Osteocyte (in vitro differentiated cells): ENCODE measurements around the gene CXXC5. TPM values are rescaled to one million over a fixed set of nuclear protein-coding genes. Genes with fewer than 3 reads are reported as not detected.
A peak's percentile ranks its signal among the peaks of the same experiment; 100 is the strongest.

Source experiments
- DNase-seq: peaks from one replicate; pipeline ENCODE4 v3.0.0; 2021; ENCODE audit warnings: mixed read lengths; ENCODE audit not compliant: unreplicated experiment; ENCODE audit errors: extremely low spot score
- H3K27ac Mint-ChIP-seq: one replicate; pipeline ENCODE4 v1.8.0; 2021; ENCODE audit warnings: mild to moderate bottlenecking, mixed read lengths; ENCODE audit not compliant: unreplicated experiment
- H3K27me3 Mint-ChIP-seq: one replicate; pipeline ENCODE4 v1.8.0; 2021; ENCODE audit warnings: mixed read lengths; ENCODE audit not compliant: unreplicated experiment
- H3K36me3 Mint-ChIP-seq: one replicate; pipeline ENCODE4 v1.8.0; 2021; ENCODE audit warnings: mixed read lengths; ENCODE audit not compliant: unreplicated experiment
- H3K4me1 Mint-ChIP-seq: one replicate; pipeline ENCODE4 v1.8.0; 2021; ENCODE audit warnings: mixed read lengths; ENCODE audit not compliant: unreplicated experiment
- H3K4me3 Mint-ChIP-seq: one replicate; pipeline ENCODE4 v1.8.0; 2021; ENCODE audit warnings: mild to moderate bottlenecking, moderate library complexity, mixed read lengths; ENCODE audit not compliant: unreplicated experiment
- H3K9me3 Mint-ChIP-seq: one replicate; pipeline ENCODE4 v1.8.0; 2021; ENCODE audit warnings: mixed read lengths; ENCODE audit not compliant: unreplicated experiment
- total RNA-seq: library from RNA; stranded (reverse); gene quantifications from 2 replicates; pipeline ENCODE4 v1.2.1, GENCODE V29; 2021
- TF ChIP-seq, protein P1 (sequence below): fragments of 200-600 bp; sonication (generic); IDR thresholded peaks from 2 replicates; pipeline ENCODE4 v1.5.0; 2021; ENCODE audit warnings: antibody characterized with exemption, mild to moderate bottlenecking, moderate library complexity

Gene CXXC5
- total RNA-seq, 1 donor from 2014 or later = 259 TPM

DNA sequence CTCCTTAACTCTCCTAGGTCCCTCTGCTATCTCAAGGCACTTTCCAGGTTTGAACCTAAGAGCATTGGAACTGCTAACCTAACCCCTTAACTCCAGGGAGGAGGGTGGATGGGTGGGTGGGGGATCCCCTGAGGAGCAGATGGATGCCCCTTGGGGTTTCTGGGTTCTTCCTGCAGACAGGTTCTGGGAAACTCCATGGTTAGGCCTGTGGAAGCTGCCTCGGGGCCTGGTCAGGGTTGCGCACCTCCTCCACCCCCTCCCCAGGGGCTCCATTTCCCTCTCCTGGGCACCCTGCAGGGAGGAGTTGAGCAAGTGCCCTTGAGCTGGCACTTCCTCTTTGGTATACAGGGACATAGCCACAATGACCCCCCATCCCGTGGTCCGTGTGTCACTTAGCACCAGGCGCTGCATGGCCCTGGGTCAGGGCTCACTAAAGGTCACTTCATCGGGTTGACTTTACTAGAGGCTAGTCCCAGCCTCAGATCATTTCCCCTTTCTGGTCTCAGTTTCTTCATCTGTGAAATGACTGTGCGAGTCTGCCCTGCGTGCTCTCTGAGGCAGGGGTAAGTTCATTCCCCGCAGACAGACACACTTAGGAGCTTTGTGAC, 16.0 kb downstream of the CXXC5 start:
- DNase-seq = no peak

GRCh38 chr5:139664727-139665351, 16.7 kb downstream of the CXXC5 start:
- Mint-ChIP-seq H3K27ac (peak overlapping the region; percentile 81), H3K4me3 (no peak overlapping the region), H3K36me3 (no peaks in the 10 kb centered on the region)

More for the DNA sequence above, 16.0 kb downstream of the CXXC5 start:
- Mint-ChIP-seq H3K4me1 (peaks cover 83% of the 10 kb centered on the region), H3K4me3 (no peak overlapping the region), H3K36me3 (no peaks in the 10 kb centered on the region), H3K27me3 (no peaks in the 10 kb centered on the region), H3K27ac (peak overlapping the region; percentile 73), H3K9me3 (no peaks in the 10 kb centered on the region)
- TF ChIP-seq, protein P1, sequence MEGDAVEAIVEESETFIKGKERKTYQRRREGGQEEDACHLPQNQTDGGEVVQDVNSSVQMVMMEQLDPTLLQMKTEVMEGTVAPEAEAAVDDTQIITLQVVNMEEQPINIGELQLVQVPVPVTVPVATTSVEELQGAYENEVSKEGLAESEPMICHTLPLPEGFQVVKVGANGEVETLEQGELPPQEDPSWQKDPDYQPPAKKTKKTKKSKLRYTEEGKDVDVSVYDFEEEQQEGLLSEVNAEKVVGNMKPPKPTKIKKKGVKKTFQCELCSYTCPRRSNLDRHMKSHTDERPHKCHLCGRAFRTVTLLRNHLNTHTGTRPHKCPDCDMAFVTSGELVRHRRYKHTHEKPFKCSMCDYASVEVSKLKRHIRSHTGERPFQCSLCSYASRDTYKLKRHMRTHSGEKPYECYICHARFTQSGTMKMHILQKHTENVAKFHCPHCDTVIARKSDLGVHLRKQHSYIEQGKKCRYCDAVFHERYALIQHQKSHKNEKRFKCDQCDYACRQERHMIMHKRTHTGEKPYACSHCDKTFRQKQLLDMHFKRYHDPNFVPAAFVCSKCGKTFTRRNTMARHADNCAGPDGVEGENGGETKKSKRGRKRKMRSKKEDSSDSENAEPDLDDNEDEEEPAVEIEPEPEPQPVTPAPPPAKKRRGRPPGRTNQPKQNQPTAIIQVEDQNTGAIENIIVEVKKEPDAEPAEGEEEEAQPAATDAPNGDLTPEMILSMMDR = no peak

DNA sequence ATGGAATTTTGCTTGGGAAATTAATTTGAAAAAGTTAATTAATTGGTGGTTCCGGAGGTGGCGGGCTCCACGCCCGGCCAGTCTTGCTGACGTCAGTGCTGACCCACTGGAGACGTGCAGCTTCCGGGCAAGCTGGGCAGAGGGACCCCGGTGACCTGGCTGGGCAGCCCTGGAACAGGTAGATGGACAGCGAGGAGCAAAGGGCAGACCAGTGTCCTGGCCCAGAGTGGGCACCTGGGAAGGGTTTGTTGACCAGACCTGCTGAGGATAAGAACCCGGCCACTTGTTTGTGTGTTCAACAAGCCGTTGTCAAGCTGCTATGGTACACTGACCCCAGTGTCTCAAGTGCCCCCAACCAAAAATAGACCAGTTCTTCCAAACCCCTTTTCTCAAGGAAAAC, 17.5 kb downstream of the CXXC5 start:
- TF ChIP-seq, protein P1 = no peak
- Mint-ChIP-seq H3K27me3 (no peaks in the 10 kb centered on the region), H3K27ac (peak overlapping the region; percentile 81), H3K4me1 (peaks cover 84% of the 10 kb centered on the region), H3K36me3 (no peaks in the 10 kb centered on the region), H3K4me3 (no peak overlapping the region), H3K9me3 (no peaks in the 10 kb centered on the region)
- no peak for DNase-seq

More at GRCh38 chr5:139664727-139665351, 16.7 kb downstream of the CXXC5 start:
- H3K9me3 Mint-ChIP-seq = no peaks in the 10 kb centered on the region
- peaks cover 84% of the 10 kb centered on the region for H3K4me1 Mint-ChIP-seq
- TF ChIP-seq, protein P1 = no peak
- no peaks in the 10 kb centered on the region for H3K27me3 Mint-ChIP-seq
- DNase-seq = no peak

GRCh38 chr5:139666551-139666950, 18.4 kb downstream of the CXXC5 start:
- no peaks in the 10 kb centered on the region for H3K9me3 Mint-ChIP-seq
- H3K4me1 Mint-ChIP-seq = peaks cover 88% of the 10 kb centered on the region
- peak overlapping the region; percentile 81 for H3K27ac Mint-ChIP-seq
- no peaks in the 10 kb centered on the region for H3K36me3 Mint-ChIP-seq
- DNase-seq = no peak
- H3K4me3 Mint-ChIP-seq = no peak overlapping the region
- H3K27me3 Mint-ChIP-seq = no peaks in the 10 kb centered on the region
- TF ChIP-seq, protein P1 = no peak

GRCh38 chr5:139667001-139667729, 19.0 kb downstream of the CXXC5 start:
- Mint-ChIP-seq H3K4me3 (peak overlapping the region; percentile 55), H3K4me1 (peaks cover 88% of the 10 kb centered on the region), H3K9me3 (no peaks in the 10 kb centered on the region), H3K27ac (peak overlapping the region; percentile 81), H3K27me3 (no peaks in the 10 kb centered on the region), H3K36me3 (no peaks in the 10 kb centered on the region)
- TF ChIP-seq, protein P1 = no peak
- no peak for DNase-seq
